HCT116 (cell line): ENCODE measurements around the gene EEIG1. TPM values are rescaled to one million over a fixed set of nuclear protein-coding genes. Genes with fewer than 3 reads are reported as not detected.

Experiments
- ATAC-seq: fragments of 200-7000 bp; cut with Tn5 transposase; 2 replicates; pipeline ENCODE4 v1.9.1; 2020; ENCODE audit warnings: mild to moderate bottlenecking, moderate library complexity
- BruUV-seq: library from RNA; stranded (reverse); fragments of 400-500 nt; replicated peaks from 2 replicates; lab custom pipeline; 2021; lab: Mats Ljungman, UMichigan
- CTCF ChIA-PET: fragments of 300-600 bp; sonication (Branson Sonifier 250); formaldehyde crosslinking; loops from one replicate; lab custom pipeline; 2021; ENCODE audit warnings: antibody characterized with exemption; lab: Charles Lee
- POLR2A ChIA-PET: fragments of 300-600, 350-600 bp; sonication (Branson Sonifier 250); formaldehyde crosslinking; loops from one replicate; lab custom pipeline; 2021; ENCODE audit warnings: antibody characterized with exemption; lab: Charles Lee
- RAD21 ChIA-PET, 2 experiments: fragments of 300-600 bp; sonication (Branson Sonifier 250); formaldehyde crosslinking; loops; one replicate each; lab custom pipeline; 2023; ENCODE audit warnings: low total read pairs in 2 of 2; ENCODE audit not compliant: uncharacterized antibody in 2 of 2, unreplicated experiment in 2 of 2, low non-redundant PET in 1 of 2; lab: Charles Lee
- DNase-seq: peaks from one replicate; pipeline ENCODE4 v3.0.0-alpha.2; 2010; ENCODE audit warnings: low read depth, low spot score
- H2AFZ ChIP-seq: fragments of 200-600 bp; shearing (Covaris generic), sonication (generic); 2 replicates; pipeline ENCODE4 v1.6.1; 2017; ENCODE audit warnings: low read depth, mixed run types, mixed read lengths, antibody characterized with exemption, low read length; ENCODE audit not compliant: poor library complexity, severe bottlenecking
- H3K27ac ChIP-seq: 2 replicates; pipeline ENCODE4 v1.5.1; 2012; ENCODE audit warnings: low read depth, low read length
- H3K27me3 ChIP-seq: fragments of 200-600 bp; sonication (generic); 2 replicates; pipeline ENCODE4 v1.6.1; 2016; ENCODE audit warnings: mixed run types, low read length, mixed read lengths; ENCODE audit not compliant: insufficient read depth
- H3K36me3 ChIP-seq, 2 experiments: fragments of 200-500 bp in 1 of 2; fragments of 200-600 bp in 1 of 2; sonication (Bioruptor generic) in 1 of 2; sonication (generic) in 1 of 2; 2 replicates each; pipeline versions ENCODE4 v1.5.1 to v1.6.1; 2014 to 2016; ENCODE audit warnings: low read length in 2 of 2, inconsistent platforms in 1 of 2, mixed read lengths in 1 of 2, mixed run types in 1 of 2; ENCODE audit not compliant: insufficient read depth in 2 of 2, control insufficient read depth in 1 of 2
- H3K4me1 ChIP-seq, 2 experiments: fragments of 200-600 bp in 1 of 2; sonication (generic) in 1 of 2; 2 replicates each; pipeline versions ENCODE4 v1.5.1 to v1.6.1; 2012 to 2017; ENCODE audit warnings: low read length in 2 of 2, inconsistent platforms in 1 of 2, mild to moderate bottlenecking in 1 of 2, mixed read lengths in 1 of 2, mixed run types in 1 of 2, moderate library complexity in 1 of 2; ENCODE audit not compliant: insufficient read depth in 2 of 2, control insufficient read depth in 1 of 2
- H3K4me2 ChIP-seq: fragments of 200-600 bp; sonication (generic); 2 replicates; pipeline ENCODE4 v1.6.1; 2017; ENCODE audit warnings: mixed run types, low read length, mixed read lengths
- H3K4me3 ChIP-seq, 2 experiments: fragments of 200-600 bp in 1 of 2; sonication (generic) in 1 of 2; replicated peaks in 1 of 2; 2 replicates each; pipeline ENCODE4 v1.5.1; 2011 to 2016; ENCODE audit warnings: low read length in 2 of 2, control low read depth in 1 of 2, low read depth in 1 of 2, mild to moderate bottlenecking in 1 of 2, mixed read lengths in 1 of 2, mixed run types in 1 of 2
- H3K79me2 ChIP-seq: fragments of 200-600 bp; sonication (generic); 2 replicates; pipeline ENCODE4 v1.6.1; 2017; ENCODE audit warnings: mild to moderate bottlenecking, mixed run types, low read length, moderate library complexity, mixed read lengths; ENCODE audit not compliant: insufficient read depth
- H3K9ac ChIP-seq: fragments of 200-600 bp; sonication (generic); 2 replicates; pipeline ENCODE4 v1.6.1; 2016; ENCODE audit warnings: low read length, mixed read lengths
- H3K9me2 ChIP-seq: fragments of 200-600 bp; sonication (generic), shearing (Covaris generic); 2 replicates; pipeline ENCODE4 v1.6.1; 2017; ENCODE audit warnings: mixed run types, mild to moderate bottlenecking, moderate library complexity; ENCODE audit not compliant: insufficient read depth
- H3K9me3 ChIP-seq, 2 experiments: fragments of 200-500 bp in 1 of 2; fragments of 200-600 bp in 1 of 2; sonication (Bioruptor generic) in 1 of 2; sonication (generic) in 1 of 2; 2 replicates each; pipeline ENCODE4 v1.6.1; 2014 to 2017; ENCODE audit warnings: low read length in 2 of 2, mixed read lengths in 2 of 2, inconsistent platforms in 1 of 2, low read depth in 1 of 2, mild to moderate bottlenecking in 1 of 2, mixed run types in 1 of 2, moderate library complexity in 1 of 2; ENCODE audit not compliant: control insufficient read depth in 1 of 2, insufficient read depth in 1 of 2
- H4K20me1 ChIP-seq: fragments of 200-600 bp; sonication (generic), shearing (Covaris generic); 2 replicates; pipeline ENCODE4 v1.6.1; 2017; ENCODE audit warnings: mixed run types, mild to moderate bottlenecking, moderate library complexity; ENCODE audit not compliant: insufficient read depth
- ATF3 ChIP-seq: IDR thresholded peaks from 2 replicates; pipeline ENCODE4 v1.6.1; 2012
- CEBPB ChIP-seq: IDR thresholded peaks from 2 replicates; pipeline ENCODE4 v1.6.1; 2012; ENCODE audit warnings: low read depth
- CTCF ChIP-seq, 3 experiments: fragments of 200-600 bp in 1 of 3; sonication (generic) in 1 of 3; IDR thresholded peaks in 2 of 3; conservative IDR thresholded peaks in 1 of 3; 2 replicates each; pipeline ENCODE4 v1.5.1; 2012 to 2017; ENCODE audit warnings: low read depth in 2 of 3, low read length in 2 of 3, antibody characterized with exemption in 1 of 3, borderline replicate concordance in 1 of 3, control low read depth in 1 of 3, mild to moderate bottlenecking in 1 of 3, mixed read lengths in 1 of 3, mixed run types in 1 of 3, moderate library complexity in 1 of 3; ENCODE audit not compliant: insufficient read depth in 1 of 3
- ELF1 ChIP-seq: IDR thresholded peaks from 2 replicates; pipeline ENCODE4 v1.6.1; 2012; ENCODE audit warnings: low read depth, borderline replicate concordance
- JUND ChIP-seq: IDR thresholded peaks from 2 replicates; pipeline ENCODE4 v1.6.1; 2012
- POLR2A ChIP-seq: IDR thresholded peaks from 2 replicates; pipeline ENCODE4 v1.7.0; 2011; ENCODE audit warnings: borderline replicate concordance; ENCODE audit not compliant: insufficient read depth, insufficient read length; ENCODE audit errors: extremely low read depth
- RAD21 ChIP-seq: IDR thresholded peaks from 2 replicates; pipeline ENCODE4 v1.6.1; 2012; ENCODE audit warnings: low read depth, mild to moderate bottlenecking
- SIN3A ChIP-seq: IDR thresholded peaks from 2 replicates; pipeline ENCODE4 v1.6.1; 2012; ENCODE audit warnings: low read depth
- SP1 ChIP-seq: IDR thresholded peaks from 2 replicates; pipeline ENCODE4 v1.6.1; 2012; ENCODE audit warnings: low read depth
- SRF ChIP-seq: IDR thresholded peaks from 2 replicates; pipeline ENCODE4 v1.6.1; 2012; ENCODE audit warnings: low read depth
- YY1 ChIP-seq: IDR thresholded peaks from 2 replicates; pipeline ENCODE4 v1.6.1; 2011; ENCODE audit warnings: low read length, low read depth, moderate library complexity, mild to moderate bottlenecking; ENCODE audit not compliant: insufficient replicate concordance; ENCODE audit errors: extremely low read depth
- intact Hi-C: fragments of 100-400 bp; cut with micrococcal nuclease; formaldehyde crosslinking; loops from 2 replicates; pipeline ENCODE4 v1.10.0; 2022
- total RNA-seq: library from RNA; stranded (reverse); gene quantifications from one replicate; pipeline ENCODE4 v1.2.1, GENCODE V29; 2021; ENCODE audit not compliant: unreplicated experiment

EEIG1 gene
- total RNA-seq, 1 experiment from 2014 or later, result 44.2 TPM

GRCh38 chr9:128021098-128021497, 40.3 kb upstream of the EEIG1 start:
- CTCF ChIA-PET, result no interaction called here
- no peak overlapping the region for H3K9ac ChIP-seq
- peaks cover 0 to 8% of the 10 kb centered on the region in 2 experiments; a peak in 2 of 4 replicates for H3K4me1 ChIP-seq
- H2AFZ ChIP-seq, result no peak overlapping the region
- H3K79me2 ChIP-seq, result no peaks in the 10 kb centered on the region
- no peak overlapping the region for H3K4me3 ChIP-seq
- H3K27ac ChIP-seq, result no peak overlapping the region
- no peak for DNase-seq
- no peaks in the 10 kb centered on the region for H3K27me3 ChIP-seq
- no peaks in the 10 kb centered on the region for H4K20me1 ChIP-seq
- H3K9me2 ChIP-seq, result no peaks in the 10 kb centered on the region
- no peaks in the 10 kb centered on the region for H3K36me3 ChIP-seq
- BruUV-seq, result no TSS peak
- H3K9me3 ChIP-seq, result no peaks in the 10 kb centered on the region
- no peak overlapping the region for H3K4me2 ChIP-seq
- RAD21 ChIA-PET, result no interaction called here
- TF ChIP-seq CTCF (IDR thresholded peaks at IDR 0.05 in 2 of 3, conservative IDR thresholded peaks at IDR 0.05 in 1 of 3; ENCODE audit: borderline replicate concordance in 1 of 3, insufficient read depth in 1 of 3, low read depth in 2 of 3, low read length in 2 of 3), result no peak; a peak in 1 of 6 replicates
- TF ChIP-seq POLR2A, result no peak
- no peak for TF ChIP-seq RAD21
- TF ChIP-seq SRF, result no peak
- TF ChIP-seq SIN3A, result no peak
- no peak for TF ChIP-seq JUND
- TF ChIP-seq ATF3, result no peak
- no peak for TF ChIP-seq CEBPB
- ATAC-seq, result no peak; the same call in 1 of the 2 replicates
- POLR2A ChIA-PET, result no interaction called here
- intact Hi-C loops, result no loop called here

GRCh38 chr9:128020692-128021091, 39.9 kb upstream of the EEIG1 start:
- intact Hi-C loops, result no loop called here
- Histone ChIP-seq H3K4me2 (no peak overlapping the region), H3K36me3 (no peaks in the 10 kb centered on the region), H3K9me3 (no peaks in the 10 kb centered on the region), H3K4me3 (no peak overlapping the region), H3K4me1 (peaks cover 0 to 8% of the 10 kb centered on the region in 2 experiments; a peak in 2 of 4 replicates), H4K20me1 (no peaks in the 10 kb centered on the region), H2AFZ (no peak overlapping the region), H3K27me3 (no peaks in the 10 kb centered on the region), H3K27ac (no peak overlapping the region), H3K9me2 (no peaks in the 10 kb centered on the region), H3K79me2 (no peaks in the 10 kb centered on the region), H3K9ac (no peak overlapping the region)
- no peak for DNase-seq
- RAD21 ChIA-PET, result no interaction called here
- ATAC-seq, result peak; percentile 58
- POLR2A ChIA-PET, result no interaction called here
- no TSS peak for BruUV-seq
- TF ChIP-seq ELF1, result no peak
- TF ChIP-seq CTCF (IDR thresholded peaks at IDR 0.05 in 2 of 3, conservative IDR thresholded peaks at IDR 0.05 in 1 of 3; ENCODE audit: borderline replicate concordance in 1 of 3, insufficient read depth in 1 of 3, low read depth in 2 of 3, low read length in 2 of 3), result peak; percentile 16 to 55 (median 47); a peak in 5 of 6 replicates
- no peak for TF ChIP-seq YY1
- TF ChIP-seq SP1, result no peak
- CTCF ChIA-PET, result no interaction called here
